B cell (primary cell): ENCODE data around the gene F8. TPM values are rescaled to one million over a fixed set of nuclear protein-coding genes. Genes with fewer than 3 reads are reported as not detected.

Experiments used
- ATAC-seq: fragments of 200-7000 bp; cut with Tn5 transposase; one replicate; pipeline ENCODE4 v1.10.0; 2021; ENCODE audit warnings: low read depth, mild to moderate bottlenecking, moderate number of reproducible peaks, moderate library complexity
- CTCF ChIA-PET: fragments of 350-600 bp; sonication (Branson Sonifier 250); formaldehyde crosslinking; loops from one replicate; lab custom pipeline; 2021; ENCODE audit warnings: antibody characterized with exemption, inconsistent platforms; lab: Charles Lee
- POLR2A ChIA-PET: fragments of 350-600 bp; sonication (Branson Sonifier 250); formaldehyde crosslinking; loops from one replicate; lab custom pipeline; 2021; ENCODE audit warnings: antibody characterized with exemption; lab: Charles Lee
- DNase-seq: peaks from one replicate; pipeline ENCODE4 v3.0.0; 2013
- H2AFZ ChIP-seq: 2 replicates; pipeline ENCODE4 v1.6.1; 2012; ENCODE audit warnings: mild to moderate bottlenecking, low read depth, low read length; ENCODE audit not compliant: insufficient read depth, poor library complexity, severe bottlenecking
- H3K27ac ChIP-seq, 2 donors: 1 replicate in 1 of 2; 2 replicates in 1 of 2; pipeline ENCODE4 v1.5.1; 2012 to 2013; ENCODE audit warnings: low read length in 2 of 2, mild to moderate bottlenecking in 2 of 2, moderate library complexity in 1 of 2
- H3K27me3 ChIP-seq, 4 experiments: fragments of 200-600 bp in 1 of 4; sonication (generic) in 1 of 4; replicated peaks in 1 of 4; 1 replicate in 2 of 4; 2 replicates in 2 of 4; pipeline versions ENCODE4 v1.6.1 to v1.7.0; 2013 to 2016; ENCODE audit warnings: low read length in 3 of 4, mild to moderate bottlenecking in 2 of 4, mixed read lengths in 1 of 4, moderate library complexity in 1 of 4; ENCODE audit not compliant: insufficient read depth in 4 of 4, control insufficient read depth in 3 of 4; ENCODE audit errors: control extremely low read depth in 1 of 4
- H3K36me3 ChIP-seq, 2 experiments: replicated peaks in 1 of 2; 1 replicate in 1 of 2; 2 replicates in 1 of 2; pipeline versions ENCODE4 v1.6.1 to v1.7.1; 2013; ENCODE audit warnings: low read length in 1 of 2; ENCODE audit not compliant: insufficient read depth in 2 of 2, control insufficient read depth in 1 of 2; ENCODE audit errors: control extremely low read depth in 1 of 2, extremely low read depth in 1 of 2
- H3K4me1 ChIP-seq, 2 donors: fragments of 200-600 bp in 1 of 2; sonication (generic) in 1 of 2; 1 replicate in 1 of 2; 2 replicates in 1 of 2; pipeline versions ENCODE4 v1.5.1 to v1.6.1; 2013 to 2017; ENCODE audit warnings: low read length in 2 of 2; ENCODE audit not compliant: control insufficient read depth in 2 of 2, insufficient read depth in 2 of 2
- H3K4me2 ChIP-seq: replicated peaks from 2 replicates; pipeline ENCODE3; 2012; ENCODE audit warnings: mild to moderate bottlenecking, low read depth, low read length; ENCODE audit not compliant: poor library complexity, severe bottlenecking
- H3K4me3 ChIP-seq, 5 experiments: fragments of 200-600 bp in 1 of 5; sonication (generic) in 1 of 5; 1 replicate in 3 of 5; 2 replicates in 2 of 5; pipeline versions ENCODE4 v1.5.1 to v1.7.0; 2011 to 2016; ENCODE audit warnings: low read length in 4 of 5, mild to moderate bottlenecking in 4 of 5, low read depth in 2 of 5, control low read depth in 1 of 5, moderate library complexity in 1 of 5; ENCODE audit not compliant: insufficient read depth in 1 of 5; ENCODE audit errors: control extremely low read depth in 1 of 5, extremely low read depth in 1 of 5
- H3K79me2 ChIP-seq: fragments of 200-600 bp; sonication (generic); one replicate; pipeline ENCODE4 v1.6.0; 2016; ENCODE audit warnings: low read length; ENCODE audit not compliant: control insufficient read depth, insufficient read depth
- H3K9ac ChIP-seq: fragments of 200-600 bp; sonication (generic); 2 replicates; pipeline ENCODE4 v1.6.1; 2017; ENCODE audit warnings: mild to moderate bottlenecking, low read length, moderate library complexity
- H3K9me3 ChIP-seq, 3 donors: one replicate each; pipeline versions ENCODE4 v1.6.1 to v1.7.1; 2013; ENCODE audit warnings: low read length in 2 of 3; ENCODE audit not compliant: control insufficient read depth in 2 of 3, insufficient read depth in 1 of 3; ENCODE audit errors: control extremely low read depth in 1 of 3
- H4K20me1 ChIP-seq: 2 replicates; pipeline ENCODE4 v1.6.0; 2012; ENCODE audit warnings: mild to moderate bottlenecking, low read length; ENCODE audit not compliant: insufficient read depth, control insufficient read depth, poor library complexity, severe bottlenecking
- H3K27ac Mint-ChIP-seq: one replicate; pipeline ENCODE4 v1.8.0; 2021; ENCODE audit warnings: mixed read lengths
- H3K27me3 Mint-ChIP-seq: one replicate; pipeline ENCODE4 v1.8.0; 2021; ENCODE audit warnings: mixed read lengths
- H3K4me1 Mint-ChIP-seq: one replicate; pipeline ENCODE4 v1.8.0; 2021; ENCODE audit warnings: mixed read lengths
- H3K4me3 Mint-ChIP-seq: one replicate; pipeline ENCODE4 v1.8.0; 2021; ENCODE audit warnings: mixed read lengths
- H3K9me3 Mint-ChIP-seq: one replicate; pipeline ENCODE4 v1.8.0; 2022; ENCODE audit warnings: mixed read lengths; ENCODE audit not compliant: insufficient read depth
- CTCF ChIP-seq: fragments of 200-600 bp; IDR thresholded peaks from one replicate; pipeline ENCODE4 v1.8.0; 2022; ENCODE audit warnings: antibody characterized with exemption, mild to moderate bottlenecking
- EZH2 ChIP-seq: IDR thresholded peaks from 2 replicates; pipeline ENCODE4 v1.6.1; 2012; ENCODE audit warnings: borderline replicate concordance, low read depth, mild to moderate bottlenecking, moderate library complexity, low read length; ENCODE audit not compliant: insufficient read depth, poor library complexity, severe bottlenecking
- WGBS: methylation state at CpG from one replicate; pipeline ENCODE4 v1.1.5; 2013; ENCODE audit warnings: missing lambda C conversion rate; ENCODE audit not compliant: insufficient coverage; 5-methylcytosine and 5-hydroxymethylcytosine counted together
- intact Hi-C: fragments of 100-400 bp; cut with micrococcal nuclease; formaldehyde crosslinking; loops from one replicate; pipeline ENCODE4 v1.10.0; 2022
- polyA plus RNA-seq: library from polyadenylated mRNA; depleted of rRNA; stranded (reverse); fragments of >200 nt; gene quantifications from 2 replicates; pipeline ENCODE4 v1.2.3, GENCODE V29; 2012
- total RNA-seq, 2 donors: library from RNA; stranded (reverse); fragments of 120-200 nt in 1 of 2; gene quantifications; 1 replicate in 1 of 2; 2 replicates in 1 of 2; pipeline versions ENCODE4 v1.2.3 to v1.2.4, GENCODE V29; 2013 to 2022

Gene F8
- total and polyA plus RNA-seq, 2 donors (not counting 1 experiment from before 2014, with no cell fraction given): 0.86 to 1.4 TPM

GRCh38 chrX:155035688-155036087 is 13.2 kb upstream of the F8 start:
- peaks cover 17% of the 10 kb centered on the region for H3K4me1 Mint-ChIP-seq
- H3K4me3 Mint-ChIP-seq: no peak overlapping the region
- DNase-seq (no peak), ATAC-seq (no peak)
- no peaks in the 10 kb centered on the region for H4K20me1 ChIP-seq
- no peaks in the 10 kb centered on the region for H3K27me3 Mint-ChIP-seq
- no peak overlapping the region for H3K27ac Mint-ChIP-seq
- H3K9me3 ChIP-seq: peaks cover 0 to 3% (median 0%) of the 10 kb centered on the region in 3 donors
- peaks cover 51% of the 10 kb centered on the region for H3K79me2 ChIP-seq
- H3K4me2 ChIP-seq: no peak overlapping the region
- no peak overlapping the region for H2AFZ ChIP-seq
- H3K9me3 Mint-ChIP-seq: no peaks in the 10 kb centered on the region
- POLR2A ChIA-PET: no interaction called here
- no peak for TF ChIP-seq EZH2
- TF ChIP-seq CTCF: no peak
- intact Hi-C loops: no loop called here
- peaks cover 0 to 26% of the 10 kb centered on the region in 2 experiments for H3K36me3 ChIP-seq
- no peak overlapping the region for H3K4me3 ChIP-seq
- no peaks in the 10 kb centered on the region for H3K27me3 ChIP-seq
- no CpG with 5 or more reads among the region's 4 CpGs for WGBS
- H3K9ac ChIP-seq: no peak overlapping the region
- H3K27ac ChIP-seq: no peak overlapping the region
- CTCF ChIA-PET: no interaction called here
- H3K4me1 ChIP-seq: no peaks in the 10 kb centered on the region

- CTCF ChIA-PET: no interaction called here
- H3K4me1 Mint-ChIP-seq: peaks cover 21% of the 10 kb centered on the region
- H3K9me3 Mint-ChIP-seq: no peaks in the 10 kb centered on the region
These were observed 9.1 kb upstream of the F8 start for GRCh38 chrX:155031657-155032056.

More at GRCh38 chrX:155031657-155032056, 9.1 kb upstream of the F8 start:
- Mint-ChIP-seq H3K27ac (no peak overlapping the region), H3K27me3 (no peaks in the 10 kb centered on the region), H3K4me3 (no peak overlapping the region)
- Histone ChIP-seq H3K27me3 (no peaks in the 10 kb centered on the region), H3K9ac (no peak overlapping the region), H4K20me1 (no peaks in the 10 kb centered on the region), H3K4me1 (peaks cover 4 to 8% of the 10 kb centered on the region in 2 donors), H3K27ac (no peak overlapping the region), H3K36me3 (peaks cover 0 to 24% of the 10 kb centered on the region in 2 experiments), H3K9me3 (peaks cover 0 to 3% (median 0%) of the 10 kb centered on the region in 3 donors), H3K4me3 (no peak overlapping the region), H2AFZ (no peak overlapping the region), H3K4me2 (no peak overlapping the region), H3K79me2 (peaks cover 49% of the 10 kb centered on the region)
- no peak for ATAC-seq
- DNase-seq: no peak
- TF ChIP-seq EZH2 (no peak), CTCF (no peak)
- intact Hi-C loops: no loop called here
- POLR2A ChIA-PET: no interaction called here
- WGBS: no CpG with 5 or more reads among the region's 5 CpGs
